Mucosa of descending colon (tissue), 3 donors: ENCODE data around the gene SEC61G. TPM values are rescaled to one million over a fixed set of nuclear protein-coding genes. Genes with fewer than 3 reads are reported as not detected.
A peak's percentile ranks its signal among the peaks of the same experiment; 100 is the strongest.

Experiments used
- ATAC-seq: fragments of 200-7000 bp; cut with Tn5 transposase; one replicate; pipeline ENCODE4 v1.9.1; 2020; ENCODE audit warnings: mild to moderate bottlenecking, moderate library complexity
- DNase-seq, 3 donors: peaks; one replicate each; pipeline ENCODE4 v3.0.0-alpha.2; 2020
- H3K36me3 ChIP-seq: fragments of 200-600 bp; one replicate; pipeline ENCODE4 v1.8.0; 2021; ENCODE audit warnings: low read depth, mild to moderate bottlenecking
- H3K4me1 ChIP-seq: fragments of 200-600 bp; one replicate; pipeline ENCODE4 v1.8.0; 2021; ENCODE audit warnings: low read depth, mild to moderate bottlenecking
- H3K4me3 ChIP-seq: fragments of 200-600 bp; one replicate; pipeline ENCODE4 v1.8.0; 2021; ENCODE audit warnings: mild to moderate bottlenecking
- H3K9me3 ChIP-seq: fragments of 200-600 bp; one replicate; pipeline ENCODE4 v1.8.0; 2021; ENCODE audit warnings: mild to moderate bottlenecking
- CTCF ChIP-seq: fragments of 200-600 bp; IDR thresholded peaks from one replicate; pipeline ENCODE4 v1.8.0; 2022; ENCODE audit warnings: antibody characterized with exemption, mild to moderate bottlenecking
- intact Hi-C, 2 donors: fragments of 100-400 bp; cut with DNase I in 1 of 2; cut with micrococcal nuclease in 1 of 2; formaldehyde crosslinking; loops; one replicate each; pipeline versions ENCODE4 v1.11.0 to v1.11.1; 2022; cut with DNase I, micrococcal nuclease
- total RNA-seq, 3 donors: library from RNA; stranded (reverse); fragmentation: NEBNext Ultra II Directional in 2 of 3; extraction: Animal tissue kit (Norgen Biotek cat#: 25700) in 2 of 3; gene quantifications; one replicate each; pipeline versions ENCODE4 v1.2.1 to v1.2.4, GENCODE V29; 2021 to 2023
- donor health status: DM: no; HTN: no; CAD: no; lungs with moderate emphysema.
- donor health status: DM: no; HTN: no; CAD: no.
- donor health status: DM: no; HTN: yes; CAD: no.

Gene SEC61G
- total RNA-seq, 3 donors from 2014 or later: 55.5 to 105 (median 84.2) TPM

- intact Hi-C loops: no loop called here
- H3K9me3 ChIP-seq: peaks cover 8% of the 10 kb centered on the region
- no peaks in the 10 kb centered on the region for H3K36me3 ChIP-seq
- ATAC-seq (no peak), DNase-seq (no peak)
- TF ChIP-seq CTCF: no peak
- no peaks in the 10 kb centered on the region for H3K4me1 ChIP-seq
- no peak overlapping the region for H3K4me3 ChIP-seq
These were observed 46.2 kb downstream of the SEC61G start for GRCh38 chr7:54712820-54713219.

- no peak overlapping the region for H3K4me3 ChIP-seq
- no peaks in the 10 kb centered on the region for H3K4me1 ChIP-seq
- peak in 1 of 3 donors; percentile 29 for DNase-seq
- H3K36me3 ChIP-seq: no peaks in the 10 kb centered on the region
- peaks cover 9% of the 10 kb centered on the region for H3K9me3 ChIP-seq
- no peak for TF ChIP-seq CTCF
- peak; percentile 62 for ATAC-seq
- intact Hi-C loops: no loop called here
These were observed 47.0 kb downstream of the SEC61G start for GRCh38 chr7:54711900-54712595.

GRCh38 chr7:54709283-54709682, 49.7 kb downstream of the SEC61G start:
- H3K4me1 ChIP-seq: no peaks in the 10 kb centered on the region
- ATAC-seq: no peak
- no peak for DNase-seq
- H3K9me3 ChIP-seq: peaks cover 9% of the 10 kb centered on the region
- no peak for TF ChIP-seq CTCF
- intact Hi-C loops: no loop called here
- H3K4me3 ChIP-seq: no peak overlapping the region
- H3K36me3 ChIP-seq: no peaks in the 10 kb centered on the region

GRCh38 chr7:54705436-54705835, 53.6 kb downstream of the SEC61G start:
- intact Hi-C loops: no loop called here
- no peaks in the 10 kb centered on the region for H3K36me3 ChIP-seq
- DNase-seq (peak in 1 of 3 donors; percentile 5), ATAC-seq (peak; percentile 51)
- H3K4me1 ChIP-seq: no peaks in the 10 kb centered on the region
- peaks cover 9% of the 10 kb centered on the region for H3K9me3 ChIP-seq
- TF ChIP-seq CTCF: no peak
- H3K4me3 ChIP-seq: no peak overlapping the region

DNA sequence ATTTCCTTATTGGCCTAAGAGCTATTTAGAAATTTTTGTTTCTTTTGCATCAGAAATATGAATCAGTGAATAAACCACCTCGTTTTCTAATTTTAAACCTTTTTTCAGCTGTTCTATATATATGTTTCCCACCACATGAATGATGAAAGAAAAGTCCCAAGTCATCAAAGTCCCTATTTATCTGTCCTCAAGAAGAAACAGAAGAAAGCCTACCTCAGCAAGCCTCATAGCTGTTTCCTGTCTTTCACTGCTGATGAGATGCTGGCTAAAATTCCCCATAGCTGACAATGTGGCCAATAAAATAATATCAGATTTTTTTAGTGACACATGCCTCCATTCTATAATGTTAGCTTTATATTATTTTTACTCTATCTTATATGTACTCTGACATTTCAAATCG, 54.2 kb downstream of the SEC61G start:
- Histone ChIP-seq H3K4me1 (no peaks in the 10 kb centered on the region), H3K9me3 (peaks cover 9% of the 10 kb centered on the region), H3K36me3 (no peaks in the 10 kb centered on the region), H3K4me3 (no peak overlapping the region)
- intact Hi-C loops: no loop called here
- no peak for TF ChIP-seq CTCF
- no peak for ATAC-seq
- DNase-seq: no peak

Other genes starting within 250 kb of the SEC61G start
- 1 to 10 TPM; 2.0 to 2.6 (median 2.3) TPM for gene VSTM2A, start 216.8 kb downstream of the SEC61G start, total RNA-seq